Choroid plexus epithelial cell (primary cell): ENCODE results near the gene SEMA6C.
A peak's percentile ranks its signal among the peaks of the same experiment; 100 is the strongest.

Source experiments
- DNase-seq: peaks from one replicate; pipeline ENCODE4 v3.0.0-alpha.2; 2010; ENCODE audit warnings: low read depth
- H3K4me3 ChIP-seq: 2 replicates; pipeline ENCODE4 v1.5.1; 2011; ENCODE audit warnings: low read depth, mild to moderate bottlenecking, control low read depth, low read length, moderate library complexity
- TF ChIP-seq, protein P1 (sequence below): conservative IDR thresholded peaks from 2 replicates; pipeline ENCODE4 v1.5.1; 2011; ENCODE audit warnings: low read depth, mild to moderate bottlenecking, control low read depth, inconsistent platforms, low read length, moderate library complexity

SEMA6C gene

GRCh38 chr1:151167116-151167515 is 20.7 kb upstream of the SEMA6C start:
- no peak for DNase-seq
- TF ChIP-seq, protein P1, sequence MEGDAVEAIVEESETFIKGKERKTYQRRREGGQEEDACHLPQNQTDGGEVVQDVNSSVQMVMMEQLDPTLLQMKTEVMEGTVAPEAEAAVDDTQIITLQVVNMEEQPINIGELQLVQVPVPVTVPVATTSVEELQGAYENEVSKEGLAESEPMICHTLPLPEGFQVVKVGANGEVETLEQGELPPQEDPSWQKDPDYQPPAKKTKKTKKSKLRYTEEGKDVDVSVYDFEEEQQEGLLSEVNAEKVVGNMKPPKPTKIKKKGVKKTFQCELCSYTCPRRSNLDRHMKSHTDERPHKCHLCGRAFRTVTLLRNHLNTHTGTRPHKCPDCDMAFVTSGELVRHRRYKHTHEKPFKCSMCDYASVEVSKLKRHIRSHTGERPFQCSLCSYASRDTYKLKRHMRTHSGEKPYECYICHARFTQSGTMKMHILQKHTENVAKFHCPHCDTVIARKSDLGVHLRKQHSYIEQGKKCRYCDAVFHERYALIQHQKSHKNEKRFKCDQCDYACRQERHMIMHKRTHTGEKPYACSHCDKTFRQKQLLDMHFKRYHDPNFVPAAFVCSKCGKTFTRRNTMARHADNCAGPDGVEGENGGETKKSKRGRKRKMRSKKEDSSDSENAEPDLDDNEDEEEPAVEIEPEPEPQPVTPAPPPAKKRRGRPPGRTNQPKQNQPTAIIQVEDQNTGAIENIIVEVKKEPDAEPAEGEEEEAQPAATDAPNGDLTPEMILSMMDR, result no peak
- H3K4me3 ChIP-seq, result peak overlapping the region; percentile 96

- peak overlapping the region; percentile 96 for H3K4me3 ChIP-seq
- peak; percentile 79 for DNase-seq
- TF ChIP-seq, protein P1, result no peak
These were observed 20.1 kb upstream of the SEMA6C start for GRCh38 chr1:151166505-151166956.

DNA sequence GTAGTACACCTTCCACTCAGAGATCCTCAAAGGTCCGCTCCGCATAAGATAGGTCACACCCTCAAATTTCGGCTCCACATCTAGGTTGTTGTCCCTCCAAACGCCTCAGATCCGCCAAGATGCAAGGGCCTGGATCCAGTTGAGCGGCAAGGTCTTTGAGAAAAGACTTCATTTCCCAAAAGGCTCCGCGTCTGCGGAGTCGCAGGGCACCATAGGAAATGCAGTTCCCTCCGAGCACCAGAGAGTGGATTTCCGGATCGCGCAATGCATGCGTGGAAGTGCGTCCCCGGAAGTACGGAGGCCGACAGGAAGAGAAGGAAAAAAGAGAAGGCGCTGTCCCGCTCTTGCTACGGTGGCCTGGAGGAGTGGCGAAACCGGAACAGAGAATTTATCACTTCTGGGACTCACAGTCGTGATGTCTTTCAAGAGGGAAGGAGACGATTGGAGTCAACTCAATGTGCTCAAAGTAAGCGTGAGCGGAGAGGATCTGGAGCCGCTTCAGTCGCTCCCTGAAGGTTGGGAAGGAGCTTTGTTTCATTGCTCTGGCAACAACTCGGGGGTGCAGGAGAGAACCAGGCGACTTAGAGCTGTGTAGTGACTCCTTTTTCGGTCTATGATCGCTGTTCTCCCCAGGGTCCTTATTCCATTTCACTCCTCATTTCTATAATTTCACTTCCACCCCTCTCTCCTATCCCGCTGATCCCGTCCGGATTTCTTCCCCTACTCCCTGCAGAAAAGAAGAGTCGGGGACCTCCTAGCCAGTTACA is 19.5 kb upstream of the SEMA6C start, which contains the start of the genes LYSMD1 and SCNM1:
LYSMD1 (minus strand) TSS at position 165 of the 767 bp plus-strand sequence. CDS start 644 bp downstream, outside the sequence.
SCNM1 (plus strand) TSS at position 407 of the 767 bp plus-strand sequence; CDS start at position 416, 9 bp downstream.
- TF ChIP-seq, protein P1, result peak; percentile 4
- H3K4me3 ChIP-seq, result peak within 1 kb of the TSS; percentile 96
- DNase-seq, result peak; percentile 99

DNA sequence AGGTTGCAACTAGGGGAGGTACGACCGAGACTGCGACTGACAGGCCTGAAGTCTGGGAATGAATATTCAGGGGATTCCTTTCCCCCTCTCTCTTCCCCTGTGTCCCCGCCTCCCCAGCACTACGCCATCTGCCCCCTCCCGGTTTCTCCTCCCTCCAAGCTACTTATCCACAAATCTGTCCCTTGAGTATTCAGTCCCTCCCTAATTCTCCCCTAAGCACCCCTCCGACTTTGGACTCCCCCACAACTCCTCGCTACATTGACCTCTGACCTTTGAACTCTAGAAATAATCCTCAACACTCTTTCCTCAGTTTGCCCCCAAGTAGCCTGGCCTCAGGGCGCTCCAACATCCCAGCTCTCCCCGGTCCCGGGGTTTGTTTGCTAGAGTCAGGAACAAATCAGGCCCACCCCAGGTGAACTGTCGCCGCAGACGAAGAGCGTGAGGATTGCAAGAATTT is 18.9 kb upstream of the SEMA6C start:
- TF ChIP-seq, protein P1, result no peak
- peak overlapping the region; percentile 96 for H3K4me3 ChIP-seq
- DNase-seq, result peak; percentile 60

DNA sequence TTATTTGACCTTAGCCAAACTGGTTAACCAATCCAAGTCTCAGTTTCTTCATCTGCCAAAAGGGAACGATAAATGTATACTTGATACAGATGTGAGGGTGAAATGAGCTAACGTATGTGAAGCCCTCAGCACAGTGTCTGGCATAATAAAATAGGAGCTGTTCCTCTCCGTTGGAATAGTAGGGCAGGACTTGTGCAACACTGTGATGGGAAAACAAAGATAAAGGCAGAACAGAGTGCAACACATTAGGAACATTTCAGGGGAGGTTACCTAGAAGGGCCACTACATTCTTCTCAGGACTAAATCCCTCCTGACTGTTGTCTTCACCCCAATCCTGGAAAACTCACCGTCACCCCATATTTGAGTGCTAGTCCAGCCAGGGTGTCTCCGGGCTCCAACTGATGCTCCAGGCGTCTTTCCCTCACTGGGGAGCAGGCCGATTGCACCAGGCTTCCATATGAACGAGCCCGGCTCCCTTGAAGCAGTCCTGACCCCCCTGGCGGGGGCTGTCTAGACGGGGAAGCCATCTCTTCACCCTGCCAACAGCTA is 18.4 kb upstream of the SEMA6C start:
- peak overlapping the region; percentile 96 for H3K4me3 ChIP-seq
- DNase-seq, result peak; percentile 17

GRCh38 chr1:151159373-151159772 is 12.9 kb upstream of the SEMA6C start:
- TF ChIP-seq, protein P1, result no peak
- DNase-seq, result no peak
- no peak overlapping the region for H3K4me3 ChIP-seq

More for the DNA sequence above, 18.4 kb upstream of the SEMA6C start:
- TF ChIP-seq, protein P1, result no peak
